Measurements from ENCODE around the gene CAB39L.

The CAB39L gene

GRCh38 chr13:49443704-49444523 is at the start of gene CAB39L, which contains the start of gene SETDB2:
Gene CAB39L (minus strand): TSS chr13:49444064. CDS start chr13:49382910, 61,154 bp downstream.
Gene SETDB2 (plus strand): TSS chr13:49444274. CDS start chr13:49451894, 7,620 bp downstream.
- peak; percentile 98 for DNase-seq (ENCODE audit: low read depth)

- no peak for DNase-seq (ENCODE audit: low read depth)
These were observed 44.7 kb upstream of the CAB39L start for GRCh38 chr13:49488563-49488962.

- no peak for DNase-seq (ENCODE audit: low read depth)
These were observed 37.9 kb upstream of the CAB39L start for GRCh38 chr13:49481788-49482187.

- no peak for DNase-seq (ENCODE audit: low read depth)
These were observed 32.7 kb upstream of the CAB39L start for GRCh38 chr13:49476529-49476928.

DNA sequence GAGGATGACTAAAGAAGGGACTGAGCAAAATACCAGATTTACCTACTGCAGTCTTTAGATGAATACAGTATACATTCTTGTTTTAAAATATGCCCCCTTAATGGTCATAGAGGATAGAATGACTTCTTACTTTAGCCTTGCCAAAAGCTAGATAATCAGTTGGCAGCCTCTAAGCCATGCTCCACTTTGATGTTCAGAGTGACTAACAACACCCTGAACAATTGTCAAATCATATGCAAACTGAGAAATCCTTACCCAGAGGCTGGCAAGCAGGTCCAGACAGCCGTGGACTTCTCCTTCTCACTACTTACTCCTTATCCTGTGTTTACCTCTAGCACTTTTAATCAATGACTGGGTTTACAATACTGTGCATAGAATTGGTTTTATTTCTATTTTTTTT is 28.3 kb upstream of the CAB39L start:
- DNase-seq (ENCODE audit: low read depth): no peak

DNA sequence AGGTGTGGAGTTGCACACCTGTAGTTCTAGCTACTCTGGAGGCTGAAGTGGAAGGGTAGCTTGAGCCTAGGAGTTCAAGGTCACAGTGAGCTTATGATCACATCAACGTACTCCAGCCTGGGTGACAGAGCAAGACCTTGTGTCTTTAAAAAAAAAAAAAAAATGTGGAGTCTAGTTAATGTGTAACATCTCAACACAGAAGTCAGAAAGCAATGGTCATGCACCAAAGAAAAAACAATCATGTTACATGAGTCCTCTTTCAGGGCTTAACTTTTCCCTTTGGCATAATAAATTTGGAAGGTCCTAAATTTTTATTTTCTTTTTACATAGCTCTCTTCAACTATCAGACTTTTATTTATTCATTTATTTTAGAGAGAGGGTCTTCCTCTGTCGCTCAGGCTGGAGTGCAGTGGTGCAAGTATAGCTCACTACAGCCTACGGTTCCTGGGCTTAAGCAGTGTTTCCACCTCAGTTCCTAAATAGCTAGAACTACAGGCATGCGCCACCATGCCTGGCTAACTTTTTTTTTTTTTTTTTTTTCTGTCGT is 22.5 kb upstream of the CAB39L start:
- no peak for DNase-seq (ENCODE audit: low read depth)

- DNase-seq (ENCODE audit: low read depth): no peak
These were observed 20.9 kb upstream of the CAB39L start for GRCh38 chr13:49464621-49465325.

DNA sequence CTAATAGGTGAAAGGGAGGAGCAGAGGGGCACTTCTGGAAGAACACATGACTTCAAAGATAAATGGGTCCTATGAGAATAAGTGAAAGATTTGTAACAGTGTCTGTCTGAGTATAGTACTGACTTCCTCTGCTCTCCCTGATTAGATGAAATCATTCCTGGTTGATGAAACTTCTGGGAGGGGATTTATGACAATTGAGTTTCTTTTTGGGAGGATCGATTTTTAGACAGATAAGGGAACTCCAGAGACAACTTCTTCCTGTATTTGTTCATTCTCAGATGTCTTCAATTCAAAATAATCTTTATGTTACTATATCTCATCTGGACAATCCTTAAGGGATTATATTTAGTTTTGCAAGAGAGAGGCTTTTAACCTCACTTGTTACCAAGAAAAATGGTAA is 20.2 kb upstream of the CAB39L start:
- no peak for DNase-seq (ENCODE audit: low read depth)

GRCh38 chr13:49459580-49459979 is 15.7 kb upstream of the CAB39L start:
- DNase-seq (ENCODE audit: low read depth): no peak

- no peak for DNase-seq (ENCODE audit: low read depth)
These were observed 13.4 kb upstream of the CAB39L start for GRCh38 chr13:49457221-49457620.

GRCh38 chr13:49456156-49456555 is 12.3 kb upstream of the CAB39L start:
- no peak for DNase-seq (ENCODE audit: low read depth)

DNA sequence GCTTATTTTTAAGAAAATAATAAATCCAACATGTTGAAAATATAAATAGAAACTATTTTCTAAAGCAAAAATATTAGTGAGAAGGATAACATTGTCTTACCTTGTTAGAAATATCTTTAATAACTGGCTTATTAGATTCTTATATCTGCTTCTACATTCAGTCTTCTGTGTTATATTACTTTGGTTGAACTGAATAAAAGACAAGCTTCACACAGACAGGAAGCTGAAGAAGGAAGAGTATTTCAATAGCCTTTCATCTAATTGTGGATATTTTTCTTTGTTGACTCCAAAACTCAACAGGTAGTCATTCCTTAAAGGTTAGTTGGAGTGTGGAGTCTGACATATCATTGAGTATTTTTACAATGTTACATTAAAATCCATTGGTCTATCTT is 11.1 kb upstream of the CAB39L start:
- DNase-seq (ENCODE audit: low read depth): no peak

DNA sequence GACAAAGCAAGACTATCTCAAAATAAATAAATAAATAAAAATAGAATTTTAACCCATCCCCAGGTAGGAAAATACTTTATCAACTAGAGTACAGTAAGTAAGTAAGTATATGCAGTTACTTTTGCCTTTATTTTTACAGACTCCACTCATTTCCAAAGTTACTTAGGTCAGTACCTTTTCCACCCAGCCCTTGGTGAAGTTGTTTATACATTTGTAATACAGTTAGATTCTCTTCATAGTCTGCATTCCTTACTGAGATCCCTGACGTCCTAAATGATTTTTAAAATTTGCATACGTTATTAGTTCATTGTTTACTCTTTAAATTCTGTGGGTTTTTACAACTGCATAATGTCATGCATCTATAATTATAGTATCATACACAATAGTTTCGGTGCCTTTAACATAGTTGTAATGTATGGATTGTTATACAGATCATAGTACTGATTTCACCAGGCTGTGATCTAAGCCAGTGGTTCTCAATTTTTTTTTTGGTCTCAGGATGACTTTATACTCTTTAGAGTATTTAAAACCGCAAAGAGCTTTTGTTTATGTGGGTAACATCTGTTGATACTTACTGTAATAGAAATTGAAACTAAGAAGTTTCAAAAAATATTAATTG is 10.6 kb upstream of the CAB39L start:
- no peak for DNase-seq (ENCODE audit: low read depth)

- no peak for DNase-seq (ENCODE audit: low read depth)
These were observed 9.6 kb upstream of the CAB39L start for GRCh38 chr13:49453465-49453864.

GRCh38 chr13:49452725-49453457 is 9.0 kb upstream of the CAB39L start:
- DNase-seq (ENCODE audit: low read depth): no peak

GRCh38 chr13:49450105-49450819 is 6.4 kb upstream of the CAB39L start:
- DNase-seq (ENCODE audit: low read depth): no peak

GRCh38 chr13:49448753-49449152 is 4.9 kb upstream of the CAB39L start:
- DNase-seq (ENCODE audit: low read depth): no peak

- DNase-seq (ENCODE audit: low read depth): no peak
These were observed 2.6 kb upstream of the CAB39L start for GRCh38 chr13:49446473-49446872.

GRCh38 chr13:49444524-49445395 is 896 bp upstream of the CAB39L start:
- no peak for DNase-seq (ENCODE audit: low read depth)

GRCh38 chr13:49443357-49443703 is 534 bp downstream of the CAB39L start:
- DNase-seq (ENCODE audit: low read depth): no peak

All from activated gamma-delta T cell treated with anti-CD3 and anti-CD28 coated beads, Interleukin-2, amount 50 U/mL, for 16 hours (primary cell).